Measurements from ENCODE around the gene POLH.
"Not testable (repeated sequence)": the region's sequence is repeated elsewhere in the genome, so short reads cannot be mapped to it uniquely, and the experiment has no call there.

DNA sequence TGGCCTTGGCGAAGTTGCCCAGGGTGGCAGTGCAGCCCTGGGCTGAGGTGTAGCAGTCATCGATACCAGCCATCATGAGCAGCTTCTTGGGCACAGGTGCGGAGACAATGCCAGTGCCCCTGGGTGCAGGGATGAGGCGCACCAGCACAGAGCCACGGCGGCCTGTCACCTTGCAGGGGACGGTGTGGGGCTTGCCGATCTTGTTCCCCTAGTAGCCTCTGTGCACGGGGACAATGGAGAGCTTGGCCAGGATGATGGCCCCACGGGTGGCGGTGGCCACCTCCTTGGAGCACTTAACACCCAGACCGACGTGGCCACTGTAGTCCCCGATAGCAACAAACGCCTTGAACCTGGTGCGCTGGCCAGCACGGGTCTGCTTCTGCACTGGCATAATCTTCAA is 37.0 kb upstream of the POLH start:
- TF ChIP-seq, protein P1, sequence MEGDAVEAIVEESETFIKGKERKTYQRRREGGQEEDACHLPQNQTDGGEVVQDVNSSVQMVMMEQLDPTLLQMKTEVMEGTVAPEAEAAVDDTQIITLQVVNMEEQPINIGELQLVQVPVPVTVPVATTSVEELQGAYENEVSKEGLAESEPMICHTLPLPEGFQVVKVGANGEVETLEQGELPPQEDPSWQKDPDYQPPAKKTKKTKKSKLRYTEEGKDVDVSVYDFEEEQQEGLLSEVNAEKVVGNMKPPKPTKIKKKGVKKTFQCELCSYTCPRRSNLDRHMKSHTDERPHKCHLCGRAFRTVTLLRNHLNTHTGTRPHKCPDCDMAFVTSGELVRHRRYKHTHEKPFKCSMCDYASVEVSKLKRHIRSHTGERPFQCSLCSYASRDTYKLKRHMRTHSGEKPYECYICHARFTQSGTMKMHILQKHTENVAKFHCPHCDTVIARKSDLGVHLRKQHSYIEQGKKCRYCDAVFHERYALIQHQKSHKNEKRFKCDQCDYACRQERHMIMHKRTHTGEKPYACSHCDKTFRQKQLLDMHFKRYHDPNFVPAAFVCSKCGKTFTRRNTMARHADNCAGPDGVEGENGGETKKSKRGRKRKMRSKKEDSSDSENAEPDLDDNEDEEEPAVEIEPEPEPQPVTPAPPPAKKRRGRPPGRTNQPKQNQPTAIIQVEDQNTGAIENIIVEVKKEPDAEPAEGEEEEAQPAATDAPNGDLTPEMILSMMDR (IDR thresholded peaks at IDR 0.05), result not testable (repeated sequence)
- not testable (repeated sequence) for TF ChIP-seq POLR2A (IDR thresholded peaks at IDR 0.05)
